ENCODE measurements around the gene TNIK. TPM values are rescaled to one million over a fixed set of nuclear protein-coding genes. Genes with fewer than 3 reads are reported as not detected.

Gene TNIK
- total RNA-seq, 1 experiment from 2014 or later, result 0.69 TPM

DNA sequence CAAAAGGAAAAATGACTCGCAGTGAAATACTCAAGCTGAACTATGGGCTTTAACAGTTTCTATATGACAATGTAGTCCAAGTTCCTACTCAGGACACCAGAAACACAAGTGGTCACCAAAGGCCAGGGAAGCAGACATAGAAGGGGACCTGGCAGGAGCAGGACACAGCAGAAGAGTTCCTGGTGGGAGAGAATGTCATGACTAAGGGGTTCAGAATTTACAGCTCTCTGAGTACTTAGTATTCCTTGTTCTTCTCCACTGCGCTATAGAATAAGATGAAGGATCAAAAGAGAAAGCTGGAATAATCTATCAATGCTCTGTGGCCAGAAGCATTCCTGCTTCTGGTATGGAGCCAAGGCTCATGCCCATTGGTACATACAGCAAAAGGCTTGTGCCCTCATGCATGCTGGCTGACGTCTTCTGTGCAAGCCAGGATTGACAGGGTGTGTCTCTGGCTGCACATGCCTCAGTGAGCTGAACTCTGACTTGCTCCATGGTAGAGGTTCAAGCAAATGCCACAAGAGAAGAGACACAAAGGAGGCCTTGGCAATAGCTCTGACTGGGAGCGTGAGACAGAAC lies 305.0 kb downstream of the TNIK start:
- no peaks in the 10 kb centered on the region for H3K27me3 ChIP-seq (replicated peaks; ENCODE audit: insufficient read depth, low read depth, low read length, poor library complexity)
- POLR2A ChIA-PET (ENCODE audit: low non-redundant PET), result no interaction called here
- TF ChIP-seq, protein P1, sequence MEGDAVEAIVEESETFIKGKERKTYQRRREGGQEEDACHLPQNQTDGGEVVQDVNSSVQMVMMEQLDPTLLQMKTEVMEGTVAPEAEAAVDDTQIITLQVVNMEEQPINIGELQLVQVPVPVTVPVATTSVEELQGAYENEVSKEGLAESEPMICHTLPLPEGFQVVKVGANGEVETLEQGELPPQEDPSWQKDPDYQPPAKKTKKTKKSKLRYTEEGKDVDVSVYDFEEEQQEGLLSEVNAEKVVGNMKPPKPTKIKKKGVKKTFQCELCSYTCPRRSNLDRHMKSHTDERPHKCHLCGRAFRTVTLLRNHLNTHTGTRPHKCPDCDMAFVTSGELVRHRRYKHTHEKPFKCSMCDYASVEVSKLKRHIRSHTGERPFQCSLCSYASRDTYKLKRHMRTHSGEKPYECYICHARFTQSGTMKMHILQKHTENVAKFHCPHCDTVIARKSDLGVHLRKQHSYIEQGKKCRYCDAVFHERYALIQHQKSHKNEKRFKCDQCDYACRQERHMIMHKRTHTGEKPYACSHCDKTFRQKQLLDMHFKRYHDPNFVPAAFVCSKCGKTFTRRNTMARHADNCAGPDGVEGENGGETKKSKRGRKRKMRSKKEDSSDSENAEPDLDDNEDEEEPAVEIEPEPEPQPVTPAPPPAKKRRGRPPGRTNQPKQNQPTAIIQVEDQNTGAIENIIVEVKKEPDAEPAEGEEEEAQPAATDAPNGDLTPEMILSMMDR (conservative IDR thresholded peaks at IDR 0.05; ENCODE audit: low read depth, low read length), result no peak
- no peaks in the 10 kb centered on the region for H3K9me3 ChIP-seq (ENCODE audit: low read depth, low read length, poor library complexity, severe bottlenecking)
- no TSS peak for BruUV-seq (replicated peaks)
- no peaks in the 10 kb centered on the region for H3K36me3 ChIP-seq (ENCODE audit: insufficient read depth, low read length, poor library complexity, severe bottlenecking)
- H3K4me3 ChIP-seq (ENCODE audit: low read depth, low read length, poor library complexity, severe bottlenecking), result no peak overlapping the region
- intact Hi-C loops (cut with micrococcal nuclease; ENCODE audit: unreplicated experiment), result no loop called here
- CTCF ChIA-PET, result no interaction called here
- DNase-seq (ENCODE audit: low spot score), result no peak
- H3K27ac ChIP-seq (ENCODE audit: low read depth, low read length, poor library complexity, severe bottlenecking), result no peak overlapping the region
- no peaks in the 10 kb centered on the region for H3K4me1 ChIP-seq (ENCODE audit: insufficient read depth, low read length, poor library complexity, severe bottlenecking)

DNA sequence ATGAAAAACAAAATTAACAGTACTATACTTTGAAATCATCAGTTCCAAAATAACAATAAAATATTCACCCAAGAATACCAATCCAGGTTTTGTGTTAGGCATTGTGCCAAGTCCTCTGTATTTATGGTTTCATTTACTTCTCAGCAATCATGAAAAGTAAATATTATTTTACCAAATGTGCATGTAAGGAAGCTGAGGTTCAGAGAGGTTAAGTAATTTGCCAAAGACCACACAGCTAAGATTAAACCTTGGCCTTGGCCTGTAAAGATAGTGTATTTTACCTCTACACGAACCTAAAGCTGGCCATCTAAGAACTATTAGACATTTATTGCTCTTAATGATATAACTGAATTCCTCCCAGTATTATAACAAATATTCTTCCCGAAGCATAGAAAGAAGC lies 309.3 kb downstream of the TNIK start:
- ChIA-PET POLR2A (ENCODE audit: low non-redundant PET) (no interaction called here), CTCF (no interaction called here)
- TF ChIP-seq, protein P1 (conservative IDR thresholded peaks at IDR 0.05; ENCODE audit: low read depth, low read length), result no peak
- no peak for TF ChIP-seq EZH2 (IDR thresholded peaks at IDR 0.05; ENCODE audit: borderline replicate concordance, low read depth, low read length, poor library complexity, severe bottlenecking)
- H3K36me3 ChIP-seq (ENCODE audit: insufficient read depth, low read length, poor library complexity, severe bottlenecking), result no peaks in the 10 kb centered on the region
- no peaks in the 10 kb centered on the region for H3K9me3 ChIP-seq (ENCODE audit: low read depth, low read length, poor library complexity, severe bottlenecking)
- no peak overlapping the region for H3K4me3 ChIP-seq (ENCODE audit: low read depth, low read length, poor library complexity, severe bottlenecking)
- no peaks in the 10 kb centered on the region for H3K4me1 ChIP-seq (ENCODE audit: insufficient read depth, low read length, poor library complexity, severe bottlenecking)
- H3K27me3 ChIP-seq (replicated peaks; ENCODE audit: insufficient read depth, low read depth, low read length, poor library complexity), result no peaks in the 10 kb centered on the region
- BruUV-seq (replicated peaks), result no TSS peak
- DNase-seq (ENCODE audit: low spot score), result no peak
- H3K27ac ChIP-seq (ENCODE audit: low read depth, low read length, poor library complexity, severe bottlenecking), result no peak overlapping the region
- intact Hi-C loops (cut with micrococcal nuclease; ENCODE audit: unreplicated experiment), result no loop called here

DNA sequence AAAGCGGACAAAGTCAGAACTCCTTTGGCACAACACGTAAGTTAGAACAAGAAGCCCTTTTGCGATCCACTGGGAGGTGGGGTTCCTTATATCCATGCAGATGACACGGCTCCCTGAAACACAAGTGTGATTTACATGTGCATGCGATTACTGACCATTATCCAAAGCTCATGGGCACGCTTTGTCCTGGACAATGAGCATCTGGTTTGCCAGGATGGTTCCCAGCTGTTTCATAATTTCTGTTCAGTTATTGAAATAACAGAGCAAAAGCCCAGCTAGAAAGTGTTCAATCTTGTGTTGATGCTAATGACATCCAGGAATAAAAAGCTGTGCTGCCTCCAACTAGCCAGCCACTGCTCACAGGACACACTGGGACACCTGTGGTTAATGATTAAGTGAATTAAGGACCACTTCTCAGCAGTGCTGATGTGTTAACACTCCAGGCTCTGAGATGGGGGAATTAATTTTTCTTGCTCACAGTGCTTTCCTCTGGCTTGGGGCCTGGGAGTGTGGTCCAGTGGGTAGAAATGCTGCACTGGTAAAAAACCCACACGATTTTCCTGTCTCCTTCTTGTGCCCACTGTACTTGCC lies 310.6 kb downstream of the TNIK start:
- no peaks in the 10 kb centered on the region for H3K27me3 ChIP-seq (replicated peaks; ENCODE audit: insufficient read depth, low read depth, low read length, poor library complexity)
- ChIA-PET CTCF (no interaction called here), POLR2A (ENCODE audit: low non-redundant PET) (no interaction called here)
- BruUV-seq (replicated peaks), result no TSS peak
- no peaks in the 10 kb centered on the region for H3K9me3 ChIP-seq (ENCODE audit: low read depth, low read length, poor library complexity, severe bottlenecking)
- no peak overlapping the region for H3K27ac ChIP-seq (ENCODE audit: low read depth, low read length, poor library complexity, severe bottlenecking)
- H3K4me1 ChIP-seq (ENCODE audit: insufficient read depth, low read length, poor library complexity, severe bottlenecking), result no peaks in the 10 kb centered on the region
- no peak overlapping the region for H3K4me3 ChIP-seq (ENCODE audit: low read depth, low read length, poor library complexity, severe bottlenecking)
- TF ChIP-seq, protein P1 (conservative IDR thresholded peaks at IDR 0.05; ENCODE audit: low read depth, low read length), result no peak
- no peak for TF ChIP-seq EZH2 (IDR thresholded peaks at IDR 0.05; ENCODE audit: borderline replicate concordance, low read depth, low read length, poor library complexity, severe bottlenecking)
- intact Hi-C loops (cut with micrococcal nuclease; ENCODE audit: unreplicated experiment), result no loop called here
- H3K36me3 ChIP-seq (ENCODE audit: insufficient read depth, low read length, poor library complexity, severe bottlenecking), result no peaks in the 10 kb centered on the region
- DNase-seq (ENCODE audit: low spot score), result no peak

Measured in A673 (cell line).